PC-3 (cell line): ENCODE measurements around the gene ABHD12B. TPM values are rescaled to one million over a fixed set of nuclear protein-coding genes. Genes with fewer than 3 reads are reported as not detected.

Experiments
- ATAC-seq: fragments of 200-7000 bp; cut with Tn5 transposase; 2 replicates; pipeline ENCODE4 v1.9.1; 2020; ENCODE audit warnings: mild to moderate bottlenecking, moderate library complexity
- BruUV-seq: library from RNA; stranded (reverse); fragments of 400-500 nt; replicated peaks from 2 replicates; lab custom pipeline; 2021; lab: Mats Ljungman, UMichigan
- CTCF ChIA-PET: fragments of 300-600 bp; sonication (Branson Sonifier 250); formaldehyde crosslinking; loops from one replicate; lab custom pipeline; 2022; ENCODE audit warnings: antibody characterized with exemption; lab: Charles Lee
- POLR2A ChIA-PET: fragments of 300-600 bp; sonication (Branson Sonifier 250); formaldehyde crosslinking; loops from one replicate; lab custom pipeline; 2022; ENCODE audit warnings: antibody characterized with exemption; ENCODE audit not compliant: unreplicated experiment; lab: Charles Lee
- DNase-seq: peaks from one replicate; pipeline ENCODE4 v3.0.0-alpha.2; 2015
- H2AFZ ChIP-seq: fragments of 300-600 bp; sonication (generic); 2 replicates; pipeline ENCODE4 v1.6.0; 2016; ENCODE audit warnings: antibody characterized with exemption, low read length
- H3F3A ChIP-seq: fragments of 300-600 bp; sonication (generic); one replicate; pipeline ENCODE4 v1.6.0; 2017; ENCODE audit warnings: antibody characterized with exemption, low read length, control low read depth, mild to moderate bottlenecking; ENCODE audit not compliant: unreplicated experiment
- H3K27ac ChIP-seq: fragments of 300-600 bp; sonication (generic); 2 replicates; pipeline ENCODE4 v1.5.1; 2016; ENCODE audit warnings: mild to moderate bottlenecking, low read length
- H3K27me3 ChIP-seq: fragments of 300-600 bp; sonication (generic); 2 replicates; pipeline ENCODE4 v1.6.1; 2016; ENCODE audit warnings: low read length, mixed read lengths
- H3K36me3 ChIP-seq: fragments of 300-600 bp; sonication (generic); 2 replicates; pipeline ENCODE4 v1.6.1; 2016; ENCODE audit warnings: low read depth, mixed run types, low read length, mixed read lengths
- H3K4me1 ChIP-seq: fragments of 300-600 bp; sonication (generic); 2 replicates; pipeline ENCODE4 v1.5.1; 2016; ENCODE audit warnings: low read length; ENCODE audit not compliant: insufficient read depth
- H3K4me2 ChIP-seq: fragments of 300-600 bp; sonication (generic); 2 replicates; pipeline ENCODE4 v1.6.0; 2016; ENCODE audit warnings: low read length
- H3K4me3 ChIP-seq: fragments of 300-600 bp; sonication (generic); 2 replicates; pipeline ENCODE4 v1.5.1; 2016; ENCODE audit warnings: mild to moderate bottlenecking, low read length, mixed read lengths
- H3K79me2 ChIP-seq: fragments of 300-600 bp; sonication (generic); 2 replicates; pipeline ENCODE4 v1.6.1; 2017; ENCODE audit warnings: low read length, mixed read lengths
- H3K9ac ChIP-seq: fragments of 300-600 bp; sonication (generic); 2 replicates; pipeline ENCODE4 v1.6.0; 2016; ENCODE audit warnings: mild to moderate bottlenecking, low read length
- H3K9me2 ChIP-seq: fragments of 300-600 bp; sonication (generic); replicated peaks from 2 replicates; pipeline ENCODE4 v1.6.1; 2016; ENCODE audit warnings: mixed run types, low read length, mixed read lengths
- H3K9me3 ChIP-seq: fragments of 300-600 bp; sonication (generic); 2 replicates; pipeline ENCODE4 v1.6.1; 2016; ENCODE audit warnings: low read length, mixed read lengths
- H4K20me1 ChIP-seq: fragments of 300-600 bp; sonication (generic); 2 replicates; pipeline ENCODE4 v1.6.1; 2016; ENCODE audit warnings: low read length, mixed read lengths
- CTCF ChIP-seq: fragments of 300-600 bp; sonication (generic); conservative IDR thresholded peaks from 2 replicates; pipeline ENCODE4 v1.5.1; 2017; ENCODE audit warnings: antibody characterized with exemption, low read depth, mild to moderate bottlenecking, low read length
- EZH2 ChIP-seq: fragments of 300-600 bp; sonication (generic); IDR thresholded peaks from one replicate; pipeline ENCODE4 v1.6.1; 2017; ENCODE audit warnings: antibody characterized with exemption, mild to moderate bottlenecking, low read length; ENCODE audit not compliant: unreplicated experiment
- EZH2phosphoT487 ChIP-seq: fragments of 300-600 bp; sonication (generic); IDR thresholded peaks from 2 replicates; pipeline ENCODE4 v1.6.1; 2018; ENCODE audit warnings: mild to moderate bottlenecking, antibody characterized with exemption, low read length, borderline replicate concordance
- intact Hi-C: fragments of 100-400 bp; cut with micrococcal nuclease; formaldehyde crosslinking; loops from 2 replicates; pipeline ENCODE4 v1.9.0; 2023
- total RNA-seq: library from RNA; depleted of rRNA; stranded (reverse); fragments of >200 nt; gene quantifications from 2 replicates; pipeline ENCODE4 v1.2.3, GENCODE V29; 2014

ABHD12B gene
- total RNA-seq, 1 experiment from 2014 or later, result not detected

- no TSS peak for BruUV-seq
- H3K4me2 ChIP-seq, result no peak overlapping the region
- intact Hi-C loops, result no loop called here
- no peak for TF ChIP-seq EZH2phosphoT487
- no peak for TF ChIP-seq CTCF
- no peak for TF ChIP-seq EZH2
- CTCF ChIA-PET, result no interaction called here
- no peaks in the 10 kb centered on the region for H4K20me1 ChIP-seq
- no peaks in the 10 kb centered on the region for H3K9me3 ChIP-seq
- peaks cover 5% of the 10 kb centered on the region; the same call in 1 of the 2 replicates for H3K4me1 ChIP-seq
- H3K9ac ChIP-seq, result no peak overlapping the region
- no peaks in the 10 kb centered on the region for H3K36me3 ChIP-seq
- no peak overlapping the region for H3K4me3 ChIP-seq
- no peak overlapping the region for H2AFZ ChIP-seq
- no peaks in the 10 kb centered on the region for H3K9me2 ChIP-seq
- no peak for ATAC-seq
- no peak for DNase-seq
- no peaks in the 10 kb centered on the region for H3F3A ChIP-seq
- H3K27ac ChIP-seq, result no peak overlapping the region
- POLR2A ChIA-PET, result interaction anchor here (0.5 kb wide), 1 partner anchor 10 kb away, joined by 3 read pairs; no protein-coding TSS in a partner anchor
- H3K27me3 ChIP-seq, result no peaks in the 10 kb centered on the region
- H3K79me2 ChIP-seq, result no peaks in the 10 kb centered on the region
Measured at GRCh38 chr14:50865391-50866076, 6.3 kb upstream of the ABHD12B start.

- TF ChIP-seq EZH2phosphoT487 (no peak), EZH2 (no peak), CTCF (no peak)
- ATAC-seq, result no peak
- CTCF ChIA-PET, result interaction anchor here (0.9 kb wide), 1 partner anchor 11 kb away, joined by 4 read pairs; no protein-coding TSS in a partner anchor
- Histone ChIP-seq H3K4me2 (no peak overlapping the region), H3K9me3 (no peaks in the 10 kb centered on the region), H3K79me2 (no peaks in the 10 kb centered on the region), H3K27ac (no peak overlapping the region), H3F3A (no peaks in the 10 kb centered on the region), H4K20me1 (no peaks in the 10 kb centered on the region), H3K36me3 (no peaks in the 10 kb centered on the region), H2AFZ (no peak overlapping the region), H3K9ac (no peak overlapping the region), H3K4me3 (no peak overlapping the region), H3K4me1 (peaks cover 8% of the 10 kb centered on the region), H3K27me3 (no peaks in the 10 kb centered on the region), H3K9me2 (no peaks in the 10 kb centered on the region)
- POLR2A ChIA-PET, result interaction anchor here (0.6 kb wide), 1 partner anchor 217 kb away, joined by 10 read pairs; no protein-coding TSS in a partner anchor
- no TSS peak for BruUV-seq
- intact Hi-C loops, result no loop called here
- no peak for DNase-seq
Measured at GRCh38 chr14:50871228-50871627, 625 bp upstream of the ABHD12B start.

GRCh38 chr14:50874757-50875156 is 2.9 kb downstream of the ABHD12B start:
- H3F3A ChIP-seq, result no peaks in the 10 kb centered on the region
- no peak overlapping the region for H3K4me3 ChIP-seq
- TF ChIP-seq EZH2phosphoT487, result no peak
- no peak for TF ChIP-seq EZH2
- TF ChIP-seq CTCF, result no peak
- DNase-seq (peak; percentile 57), ATAC-seq (peak; percentile 94)
- intact Hi-C loops, result no loop called here
- H3K4me1 ChIP-seq, result peaks cover 8% of the 10 kb centered on the region
- H3K27ac ChIP-seq, result no peak overlapping the region
- ChIA-PET CTCF (interaction anchor here (0.7 kb wide), 1 partner anchor 14 kb away, joined by 6 read pairs; no protein-coding TSS in a partner anchor), POLR2A (interaction anchor here (0.5 kb wide), 1 partner anchor 343 kb away, joined by 5 read pairs; the partner anchor contains the start of gene MAP4K5)
- no peaks in the 10 kb centered on the region for H3K36me3 ChIP-seq
- no peaks in the 10 kb centered on the region for H3K79me2 ChIP-seq
- H3K9me3 ChIP-seq, result no peaks in the 10 kb centered on the region
- peak overlapping the region; percentile 11; the same call in 1 of the 2 replicates for H3K4me2 ChIP-seq
- BruUV-seq, result no TSS peak
- H4K20me1 ChIP-seq, result no peaks in the 10 kb centered on the region
- no peaks in the 10 kb centered on the region for H3K9me2 ChIP-seq
- no peak overlapping the region; the same call in 1 of the 2 replicates for H2AFZ ChIP-seq
- no peak overlapping the region for H3K9ac ChIP-seq
- H3K27me3 ChIP-seq, result no peaks in the 10 kb centered on the region
